Fibroblast of upper back skin (primary cell): Measurements from ENCODE around the gene MT1H.
A peak's percentile ranks its signal among the peaks of the same experiment; 100 is the strongest.
"Not testable (repeated sequence)": the region's sequence is repeated elsewhere in the genome, so short reads cannot be mapped to it uniquely, and the experiment has no call there.

ENCODE experiments used
- DNase-seq: peaks from one replicate; pipeline ENCODE4 v3.0.0-alpha.2; 2013

MT1H gene

DNA sequence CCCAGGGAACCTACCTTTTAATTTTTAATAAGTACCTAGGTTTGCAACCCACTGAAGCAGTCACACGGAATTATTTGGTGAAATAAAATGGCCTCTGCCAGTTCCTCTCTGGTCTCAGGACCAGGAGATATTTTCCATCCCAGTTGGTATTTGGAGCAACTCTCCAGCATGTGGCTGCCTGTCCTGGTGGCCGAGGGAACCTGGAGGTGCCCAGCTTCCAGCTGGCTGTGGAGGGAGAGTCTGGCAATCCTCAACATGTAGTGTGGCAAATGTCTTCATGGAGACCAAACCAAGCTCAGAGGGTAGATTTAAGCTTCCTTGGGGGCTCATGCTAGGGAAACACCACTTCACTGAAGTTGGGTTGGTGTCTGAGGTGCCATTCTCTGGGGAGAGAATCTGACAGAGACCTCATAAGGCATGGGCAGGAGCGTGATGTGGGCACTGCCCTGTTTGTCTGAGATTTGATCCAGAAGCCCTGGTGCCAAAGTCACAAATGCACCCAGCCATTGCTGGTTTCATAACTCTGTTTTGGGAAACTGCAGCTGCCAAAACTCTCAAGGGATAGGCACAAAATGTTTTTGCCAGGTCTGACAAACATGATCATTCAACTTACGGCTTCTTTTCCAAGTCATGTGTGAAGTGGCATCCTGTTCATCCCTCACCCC is 15.4 kb downstream of the MT1H start:
- no peak for DNase-seq

DNA sequence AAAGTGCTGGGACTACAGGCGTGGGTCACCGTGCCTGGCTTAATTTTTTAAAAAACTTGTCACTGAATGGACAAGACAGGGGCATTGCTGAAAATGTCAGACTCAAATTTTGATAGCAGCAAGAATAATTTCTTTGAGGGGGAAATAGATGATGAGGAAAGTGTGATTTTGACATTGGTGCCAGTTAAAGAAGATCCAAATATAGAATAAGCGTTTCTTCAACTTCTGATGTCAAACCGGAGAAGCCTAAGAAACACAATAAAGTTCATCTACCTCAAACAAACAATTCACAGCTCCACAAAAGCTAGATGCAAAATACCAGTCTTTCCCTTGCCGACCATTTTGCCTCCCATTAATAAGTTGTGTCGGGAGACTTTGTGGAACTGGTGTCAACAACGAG is 17.1 kb downstream of the MT1H start:
- no peak for DNase-seq

DNA sequence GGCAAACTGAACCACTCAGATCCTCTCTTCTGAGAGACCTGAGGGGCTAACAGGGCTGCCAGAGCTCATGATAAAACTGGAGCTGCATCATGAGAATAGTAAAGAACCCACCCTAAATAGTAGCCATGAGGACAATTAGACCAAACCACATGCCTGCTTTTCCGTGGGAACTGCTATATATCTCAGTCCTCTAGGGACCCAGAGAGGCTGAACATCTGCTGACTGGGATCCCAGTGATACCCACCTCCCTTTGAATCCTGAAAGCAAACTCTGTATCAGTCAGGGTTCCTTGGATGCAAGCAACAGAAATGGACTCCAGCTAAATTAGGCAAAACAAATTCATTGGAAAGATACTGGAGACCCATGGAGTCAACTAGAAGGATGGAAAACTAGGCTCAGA is 19.1 kb downstream of the MT1H start:
- no peak for DNase-seq

DNA sequence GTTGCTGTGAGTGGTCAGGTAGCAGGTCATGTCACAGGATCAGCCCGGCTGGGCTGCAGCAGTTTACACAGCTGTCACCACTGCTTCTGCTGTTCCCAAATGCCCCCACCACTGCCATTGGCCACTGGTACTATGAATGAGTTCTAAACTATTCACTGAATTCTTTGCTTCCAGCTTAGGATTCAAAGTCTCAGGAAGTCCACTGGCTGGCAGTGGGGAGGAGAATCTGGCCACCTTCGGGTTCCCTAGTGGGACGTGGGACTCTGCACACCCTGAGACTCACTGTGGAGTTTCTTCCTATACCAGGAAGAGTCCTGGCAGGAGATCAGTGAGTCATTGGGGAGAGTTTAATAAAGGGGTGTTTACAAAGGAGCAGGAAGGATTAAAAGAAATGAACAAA is 19.6 kb downstream of the MT1H start:
- DNase-seq, result no peak

DNA sequence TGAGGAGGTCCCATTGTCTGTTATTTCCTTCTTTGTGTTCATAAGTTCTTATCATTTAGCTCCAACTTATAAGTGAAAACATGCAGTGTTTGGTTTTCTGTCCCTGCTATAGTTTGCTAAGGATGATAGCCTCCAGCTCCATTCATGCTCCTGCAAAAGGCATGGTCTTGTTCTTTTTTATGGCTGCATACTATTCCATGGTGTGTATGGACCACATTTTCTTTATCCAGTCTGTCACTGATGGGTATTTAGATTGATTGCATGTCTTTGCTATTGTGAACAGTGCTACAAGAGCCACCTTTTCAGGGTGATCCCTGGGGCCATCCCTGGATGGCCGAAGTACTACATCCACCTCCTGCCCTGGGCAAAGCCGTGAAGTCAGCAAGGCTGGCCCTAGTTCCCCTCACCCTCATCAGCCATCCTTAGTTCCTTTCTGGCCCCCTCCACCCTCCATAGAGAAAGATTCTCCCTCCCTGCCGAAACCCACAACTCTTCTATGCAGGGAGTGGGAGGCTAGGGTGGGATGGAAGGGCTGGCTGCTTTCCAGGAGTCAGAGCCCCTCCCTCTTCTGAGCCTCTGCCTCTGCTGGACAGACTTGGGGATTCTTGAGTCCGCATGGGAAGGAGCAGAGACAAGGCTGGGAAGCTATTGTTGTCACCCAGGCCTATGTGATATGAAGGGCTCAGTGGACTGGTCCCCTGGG is 21.0 kb downstream of the MT1H start:
- DNase-seq, result no peak

DNA sequence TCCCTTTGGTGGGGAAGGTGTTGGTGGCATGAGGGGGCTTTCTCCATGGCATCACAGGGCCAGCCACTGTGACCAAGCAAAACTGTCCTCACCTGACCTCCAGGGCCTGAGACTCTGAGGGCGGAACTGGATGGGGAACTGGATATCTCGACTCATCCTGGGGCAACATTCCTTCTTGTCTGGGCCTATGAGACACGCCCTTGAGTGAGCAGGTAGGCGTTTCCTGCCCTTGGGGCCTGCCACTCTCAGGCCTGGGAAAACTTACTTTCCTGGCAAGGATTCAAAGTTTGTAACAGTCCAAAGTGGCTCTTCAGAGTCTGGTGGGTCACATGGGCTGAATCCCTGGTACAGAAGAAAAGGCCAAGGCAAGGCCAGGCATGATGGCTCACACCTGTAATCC is 22.3 kb downstream of the MT1H start:
- peak; percentile 24 for DNase-seq

DNA sequence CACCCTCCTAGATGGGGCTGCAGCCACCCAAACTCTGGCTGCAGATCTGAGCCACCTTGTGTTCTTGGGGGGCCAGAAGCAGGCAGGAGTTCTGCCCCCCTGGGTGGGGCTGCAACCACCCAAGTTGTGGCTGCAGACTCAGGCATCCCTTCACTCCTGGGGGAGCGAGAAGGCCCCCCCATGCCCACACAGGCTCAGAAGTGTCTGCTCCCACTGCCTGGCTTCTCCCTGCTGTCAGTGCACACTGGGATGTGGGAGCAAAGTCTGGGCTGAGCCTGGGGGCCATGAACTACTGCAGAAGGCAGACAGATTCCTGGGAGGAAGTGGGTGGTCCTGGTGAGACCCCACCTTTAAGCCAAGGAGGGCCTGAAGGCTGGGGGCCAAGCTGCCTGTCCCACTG is 25.6 kb downstream of the MT1H start:
- no peak for DNase-seq

DNA sequence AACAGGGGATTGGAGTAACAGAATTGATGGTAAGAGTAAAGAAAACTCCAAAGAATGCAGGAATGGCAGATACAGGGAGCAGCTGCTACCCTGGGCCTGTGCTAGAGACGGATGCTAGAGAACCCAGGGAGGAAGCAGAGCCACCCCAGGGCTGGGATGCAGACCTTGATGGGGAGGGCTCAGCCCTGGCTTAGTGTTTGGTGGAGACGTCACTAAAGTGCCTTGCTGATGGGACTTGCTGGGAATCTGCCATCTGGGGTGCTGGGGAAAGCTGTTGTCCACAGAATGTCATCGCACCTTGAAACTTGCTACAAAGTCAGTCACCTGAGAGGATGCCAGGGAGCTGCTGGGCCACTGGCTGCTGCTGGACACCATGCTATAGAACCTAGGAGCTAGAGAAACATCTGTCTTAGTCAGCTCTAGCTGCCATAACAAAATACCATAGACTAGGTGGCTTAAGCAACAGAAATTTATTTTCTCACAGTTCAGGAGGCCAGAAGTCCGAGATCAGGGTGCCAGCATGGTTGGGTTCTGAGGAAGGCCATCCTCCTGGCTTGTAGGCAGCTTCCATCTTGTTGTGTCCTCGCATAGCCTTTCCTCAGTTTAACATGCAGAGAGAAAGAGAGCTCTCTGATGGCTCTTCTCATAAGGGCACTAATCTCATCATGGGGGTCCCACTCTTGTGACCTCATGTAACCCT is 28.0 kb downstream of the MT1H start:
- DNase-seq, result no peak

DNA sequence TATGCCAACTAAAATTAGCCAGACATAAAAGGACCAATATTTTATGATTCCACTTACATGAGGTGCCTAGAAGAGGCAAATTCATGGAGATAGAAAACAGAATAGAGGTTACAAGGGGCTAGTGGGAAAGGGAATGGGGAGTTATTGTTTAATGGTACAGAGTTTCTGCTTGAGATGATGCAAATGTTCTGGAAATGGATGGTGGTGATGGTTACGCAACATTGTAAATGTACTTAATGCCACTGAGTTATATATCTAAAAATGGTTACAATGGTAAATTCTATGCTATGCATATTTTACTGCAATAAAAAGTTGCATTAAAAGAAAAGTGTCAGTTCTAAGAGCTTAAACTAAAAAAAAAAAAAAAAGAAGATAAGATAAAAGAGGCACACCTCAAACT is 30.6 kb downstream of the MT1H start:
- no peak for DNase-seq

DNA sequence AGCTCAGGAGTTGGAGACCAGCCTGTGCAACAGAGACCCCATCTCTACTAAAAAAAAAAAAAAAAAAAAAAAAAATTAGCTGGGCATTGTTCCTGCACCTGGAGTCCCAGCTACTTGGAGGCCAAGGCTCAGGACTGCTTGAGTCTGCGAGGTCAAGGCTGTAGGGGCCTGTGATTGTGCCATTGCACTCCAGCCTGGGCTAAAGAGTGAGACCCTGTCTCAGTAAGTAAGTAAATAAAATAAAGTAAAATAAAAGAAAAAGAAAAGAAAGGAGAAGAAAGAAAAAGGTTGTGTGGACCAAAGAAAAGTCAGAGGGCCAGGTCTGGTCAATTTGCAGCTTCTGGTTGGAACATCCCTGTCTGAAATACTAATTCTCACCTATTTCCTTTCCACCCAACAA is 31.0 kb downstream of the MT1H start:
- DNase-seq, result no peak

DNA sequence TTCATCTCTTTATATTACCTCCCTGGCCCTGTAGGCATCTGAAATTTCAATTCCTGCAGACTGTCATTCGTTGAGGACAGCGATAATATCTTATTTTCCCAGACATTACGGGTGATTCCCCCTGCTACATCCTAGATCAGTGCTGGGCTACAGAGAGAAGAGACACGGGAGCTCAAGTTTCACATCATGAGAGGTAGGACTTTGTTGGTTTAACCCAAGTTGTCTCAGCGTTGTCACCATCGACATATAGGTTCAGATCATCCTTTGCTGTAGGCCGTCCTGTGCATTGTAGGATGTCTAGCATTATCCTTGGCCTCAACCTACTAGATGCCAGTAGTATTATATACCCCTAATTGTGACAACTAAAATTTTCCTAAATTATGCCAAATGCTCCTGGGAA is 31.9 kb downstream of the MT1H start:
- no peak for DNase-seq

DNA sequence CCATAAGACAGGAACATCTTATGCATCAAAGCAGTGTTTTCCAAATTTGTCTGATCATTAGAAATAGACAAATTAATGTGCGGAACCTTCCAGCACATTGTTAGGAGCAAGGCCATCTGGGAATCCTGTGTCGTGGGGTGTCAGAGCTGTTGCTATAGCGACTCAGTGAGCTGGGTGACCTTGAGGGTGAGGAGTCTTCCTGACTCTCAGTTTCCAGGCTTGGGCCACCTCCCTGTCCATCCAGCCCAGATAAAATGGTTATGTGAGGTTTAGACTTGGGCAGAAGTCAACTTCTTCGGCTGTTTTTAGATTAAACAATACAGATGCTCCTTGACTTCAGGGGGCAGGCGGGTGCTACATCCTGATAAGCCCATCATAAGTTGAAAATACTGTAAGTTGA is 33.2 kb downstream of the MT1H start:
- DNase-seq, result no peak

DNA sequence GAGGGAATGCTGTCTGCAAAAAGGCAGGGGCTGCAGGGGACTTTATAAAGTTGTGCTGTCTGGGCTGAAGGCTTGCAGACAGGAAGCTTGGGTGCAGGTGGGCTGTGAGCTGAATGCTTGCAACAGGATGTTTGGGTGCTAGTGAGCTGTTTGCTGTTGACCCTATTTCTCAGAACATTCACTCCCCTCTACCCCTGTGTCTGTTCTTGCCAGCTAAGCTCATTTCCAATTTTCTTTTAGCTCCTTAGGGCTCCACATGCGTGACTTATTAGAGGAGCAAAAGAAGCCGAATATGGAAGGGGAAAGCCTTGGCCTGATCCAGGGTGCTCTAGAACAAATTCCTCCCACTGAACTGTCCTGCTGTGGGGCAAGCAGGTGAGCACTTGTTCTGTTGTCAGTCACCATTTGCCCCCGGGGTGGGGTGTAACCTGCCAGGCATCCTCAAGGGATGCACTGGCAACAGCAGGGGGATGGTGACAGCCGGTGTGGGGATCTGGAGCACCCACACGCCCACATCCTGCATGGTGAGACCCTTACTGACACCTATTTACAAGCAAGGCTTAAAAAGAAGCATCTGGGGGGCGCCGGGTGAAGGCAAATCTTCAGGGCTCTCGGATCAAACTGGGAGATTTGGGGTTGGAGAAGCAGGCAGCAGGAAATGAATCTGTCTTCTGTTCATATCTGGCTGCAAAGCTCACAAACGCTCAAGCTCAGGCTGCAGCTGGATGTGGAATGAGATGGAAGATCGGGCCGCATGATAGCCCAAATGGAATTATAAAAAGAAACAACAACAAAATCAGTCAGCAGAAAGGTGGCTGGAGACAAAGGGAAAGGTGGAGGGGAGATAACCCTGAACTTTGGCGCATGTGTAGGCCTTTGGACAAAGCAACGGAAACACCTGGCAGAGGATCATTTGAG is 39.2 kb downstream of the MT1H start:
- DNase-seq, result no peak

DNA sequence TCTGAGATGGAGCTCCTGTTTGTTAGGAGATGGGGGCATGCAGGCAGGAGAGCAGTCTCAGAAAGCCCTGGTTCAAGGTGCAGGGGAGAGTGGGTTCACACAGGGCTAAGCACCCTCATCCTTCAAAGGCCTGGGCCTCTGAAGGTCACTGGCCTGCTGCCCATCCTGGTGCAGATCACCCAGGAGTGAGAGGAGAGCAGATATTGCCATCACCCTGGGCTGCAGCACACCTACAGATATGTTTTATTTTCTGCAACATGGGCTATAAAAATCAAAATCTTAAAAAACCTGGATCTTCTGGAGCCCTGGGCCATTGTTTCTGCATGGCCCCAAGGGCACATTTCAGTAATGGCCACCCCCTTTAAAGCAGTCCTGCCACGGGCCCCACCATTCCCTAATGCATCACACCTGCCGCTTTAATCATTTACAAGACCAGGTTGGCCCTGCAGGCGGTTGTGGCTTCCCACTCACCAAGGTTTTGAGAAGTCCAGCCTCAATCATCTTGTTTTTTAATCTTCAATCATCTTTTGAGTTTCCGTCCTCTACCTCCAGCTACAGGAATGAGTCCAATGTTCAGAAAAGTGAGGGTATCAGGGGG is 39.9 kb downstream of the MT1H start:
- no peak for DNase-seq

DNA sequence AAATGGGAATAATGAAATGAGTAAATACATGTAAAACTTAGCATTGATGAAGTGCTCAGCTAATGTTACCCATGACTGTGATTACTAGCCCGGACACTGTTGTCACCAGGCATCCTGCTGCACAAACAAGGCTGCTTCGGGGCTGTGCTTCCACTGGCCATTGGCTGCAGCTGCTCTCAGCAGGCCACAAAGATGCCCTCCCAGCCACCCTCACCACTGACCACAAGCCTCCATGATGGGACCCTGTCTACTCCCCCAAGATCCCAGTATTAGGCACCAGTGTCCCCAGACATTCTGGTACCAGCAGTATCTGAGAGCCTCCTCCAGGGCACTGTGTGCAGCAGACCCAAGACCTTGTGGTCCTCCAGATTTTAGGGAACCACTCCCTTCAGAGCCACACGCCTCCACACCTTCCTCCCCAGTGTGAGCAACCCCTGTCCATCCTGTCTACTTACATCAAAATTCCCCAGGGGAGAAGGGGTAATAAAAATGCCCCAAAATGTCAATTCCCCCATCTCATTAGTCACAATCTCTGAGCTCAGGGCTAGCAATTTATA is 40.6 kb downstream of the MT1H start:
- no peak for DNase-seq

DNA sequence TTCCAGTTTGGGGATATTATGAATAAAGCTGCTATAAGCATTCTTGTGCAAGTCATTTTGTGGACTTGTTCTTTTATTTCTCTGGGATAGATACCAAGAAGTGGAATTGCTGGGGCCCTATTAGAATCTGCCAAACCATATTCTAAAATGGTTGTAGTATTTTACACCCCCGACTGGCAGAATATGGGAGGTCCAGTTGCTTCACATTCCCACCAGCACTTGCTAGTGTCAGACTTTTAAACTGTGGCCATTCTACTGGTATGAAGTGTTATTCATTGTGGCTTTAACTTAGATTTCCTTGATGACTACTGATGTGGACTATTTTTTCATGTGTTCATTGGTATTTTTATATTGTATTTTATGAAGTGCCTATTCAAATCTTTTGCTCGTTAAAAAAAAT is 42.2 kb downstream of the MT1H start:
- DNase-seq, result peak; percentile 14

DNA sequence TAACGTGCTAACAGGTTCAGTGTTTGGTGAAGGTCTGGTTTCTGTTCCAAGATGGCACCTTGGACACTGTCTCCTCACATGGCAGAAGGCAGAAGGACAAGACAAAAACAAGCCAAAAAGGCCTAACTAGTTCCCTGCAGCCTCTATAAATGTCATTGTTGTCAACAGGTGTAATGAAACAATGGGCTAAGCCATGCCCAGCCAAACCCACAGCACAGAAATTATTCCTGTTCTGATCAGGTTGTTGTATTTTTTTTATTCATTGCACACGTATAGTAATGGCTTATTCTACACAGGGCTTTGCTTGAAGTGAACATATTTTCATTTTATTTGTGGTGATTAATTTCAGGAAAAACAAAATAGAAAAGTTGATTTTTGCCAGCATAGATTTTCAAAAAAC is 44.2 kb downstream of the MT1H start:
- DNase-seq, result no peak

DNA sequence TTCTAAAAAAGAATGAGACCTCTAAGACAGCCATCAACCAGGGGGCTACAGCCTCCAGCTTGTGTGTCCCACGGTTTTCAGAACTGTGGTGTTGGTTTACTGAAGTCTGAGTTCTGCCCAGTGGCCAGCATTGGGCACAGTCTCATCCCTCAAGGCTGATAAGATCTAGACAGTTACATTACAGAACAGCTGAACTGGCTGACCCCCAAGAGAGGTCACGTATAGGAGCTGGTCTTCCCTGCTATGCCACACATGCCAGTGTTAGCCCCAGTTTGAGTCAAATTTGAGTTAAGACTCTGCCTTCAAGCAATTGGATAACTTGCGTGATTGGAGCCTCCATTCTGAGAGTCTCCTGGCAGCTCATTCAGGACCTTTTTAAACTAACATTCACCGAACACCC is 45.5 kb downstream of the MT1H start:
- no peak for DNase-seq

DNA sequence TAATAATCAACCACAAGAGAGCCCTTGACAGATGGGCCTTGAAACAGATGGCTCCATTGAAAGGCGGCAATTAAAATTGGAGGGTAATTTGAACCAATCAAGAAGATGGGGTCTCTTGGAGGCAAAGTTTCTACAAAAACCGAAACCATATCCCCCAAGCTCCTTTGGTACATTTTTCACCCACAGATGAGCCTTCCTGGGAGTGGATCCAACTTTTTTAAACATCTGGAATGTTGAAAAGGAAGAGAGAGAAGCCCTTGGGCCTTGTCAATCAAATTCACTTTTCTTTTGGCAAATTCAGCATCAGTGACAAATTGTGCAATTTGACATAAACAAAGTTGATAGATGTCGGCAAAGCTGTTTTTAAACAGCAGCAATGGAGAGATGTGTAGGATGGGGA is 47.1 kb downstream of the MT1H start:
- peak; percentile 13 for DNase-seq

DNA sequence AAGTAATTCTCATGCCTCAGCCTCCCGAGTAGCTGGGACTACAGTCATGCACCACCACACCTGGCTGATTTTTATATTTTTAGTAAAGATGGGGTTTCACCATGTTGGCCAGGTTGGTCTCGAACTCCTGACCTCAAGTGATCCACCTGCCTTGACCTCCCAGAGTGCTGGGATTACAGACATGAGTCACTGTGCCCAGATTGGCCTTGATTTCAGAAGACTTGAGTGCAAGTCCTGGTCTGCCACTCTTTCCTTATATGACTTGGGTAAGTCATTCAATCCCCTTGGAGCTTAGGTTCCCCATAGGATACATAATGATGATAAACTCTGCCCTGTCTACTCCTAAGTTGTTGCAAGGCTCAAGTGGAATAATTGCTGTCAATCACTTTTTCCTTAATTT is 47.9 kb downstream of the MT1H start:
- DNase-seq, result not testable (repeated sequence)
